T-helper 22 cell (primary cell): Measurements from ENCODE around the gene LOXL3.

ENCODE experiments used
- DNase-seq: peaks from one replicate; pipeline ENCODE4 v3.0.0-alpha.2; 2020; ENCODE audit warnings: low read depth

Gene LOXL3, protein sequence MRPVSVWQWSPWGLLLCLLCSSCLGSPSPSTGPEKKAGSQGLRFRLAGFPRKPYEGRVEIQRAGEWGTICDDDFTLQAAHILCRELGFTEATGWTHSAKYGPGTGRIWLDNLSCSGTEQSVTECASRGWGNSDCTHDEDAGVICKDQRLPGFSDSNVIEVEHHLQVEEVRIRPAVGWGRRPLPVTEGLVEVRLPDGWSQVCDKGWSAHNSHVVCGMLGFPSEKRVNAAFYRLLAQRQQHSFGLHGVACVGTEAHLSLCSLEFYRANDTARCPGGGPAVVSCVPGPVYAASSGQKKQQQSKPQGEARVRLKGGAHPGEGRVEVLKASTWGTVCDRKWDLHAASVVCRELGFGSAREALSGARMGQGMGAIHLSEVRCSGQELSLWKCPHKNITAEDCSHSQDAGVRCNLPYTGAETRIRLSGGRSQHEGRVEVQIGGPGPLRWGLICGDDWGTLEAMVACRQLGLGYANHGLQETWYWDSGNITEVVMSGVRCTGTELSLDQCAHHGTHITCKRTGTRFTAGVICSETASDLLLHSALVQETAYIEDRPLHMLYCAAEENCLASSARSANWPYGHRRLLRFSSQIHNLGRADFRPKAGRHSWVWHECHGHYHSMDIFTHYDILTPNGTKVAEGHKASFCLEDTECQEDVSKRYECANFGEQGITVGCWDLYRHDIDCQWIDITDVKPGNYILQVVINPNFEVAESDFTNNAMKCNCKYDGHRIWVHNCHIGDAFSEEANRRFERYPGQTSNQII

GRCh38 chr2:74553892-74554819, at the start of gene LOXL3, which contains the start of gene DOK1:
LOXL3 (minus strand) TSS chr2:74553942; CDS start chr2:74552634, 1,308 bp downstream.
DOK1 (plus strand) TSS chr2:74554720; CDS start chr2:74554755, 35 bp downstream.
- peak; percentile 67 for DNase-seq

- no peak for DNase-seq
These were observed 49.0 kb upstream of the LOXL3 start for GRCh38 chr2:74602586-74603281.

DNA sequence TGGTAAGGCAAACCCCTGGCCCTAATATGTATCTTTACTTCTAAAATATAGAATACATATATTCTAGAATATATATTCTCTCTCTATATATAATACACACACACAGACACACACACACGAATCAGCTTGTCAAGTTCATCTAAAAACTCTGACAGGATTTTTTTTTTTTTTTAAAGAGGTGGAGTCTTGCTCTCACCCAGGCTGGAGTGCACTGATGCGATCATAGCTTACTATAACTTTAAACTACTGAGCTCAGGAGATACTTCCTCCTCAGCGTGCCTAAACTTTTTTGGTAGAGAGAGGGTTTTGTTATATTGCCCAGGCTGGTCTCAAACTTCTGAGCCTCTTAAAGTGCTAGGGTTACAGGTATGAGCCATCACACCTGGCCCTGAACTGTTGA, 45.9 kb upstream of the LOXL3 start:
- no peak for DNase-seq

- DNase-seq, result no peak
These were observed 43.7 kb upstream of the LOXL3 start for GRCh38 chr2:74597410-74597809.

DNA sequence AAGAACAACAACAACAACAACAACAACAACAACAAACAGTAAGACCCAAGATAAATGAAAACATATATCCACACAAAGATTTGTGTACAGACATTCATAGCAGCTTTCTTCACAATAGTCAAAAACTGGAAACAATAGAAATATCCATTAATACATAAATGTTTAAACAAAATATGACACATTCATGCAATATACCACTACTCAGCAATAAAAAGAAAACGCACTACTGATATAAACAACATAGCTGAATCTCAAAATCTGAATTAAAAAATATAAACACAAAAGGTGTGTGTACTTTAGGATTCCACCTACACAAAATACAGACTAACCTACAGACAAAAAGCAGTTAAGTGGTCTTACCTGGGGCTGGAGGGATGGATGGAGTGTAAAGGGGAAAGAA, 42.8 kb upstream of the LOXL3 start:
- no peak for DNase-seq

DNA sequence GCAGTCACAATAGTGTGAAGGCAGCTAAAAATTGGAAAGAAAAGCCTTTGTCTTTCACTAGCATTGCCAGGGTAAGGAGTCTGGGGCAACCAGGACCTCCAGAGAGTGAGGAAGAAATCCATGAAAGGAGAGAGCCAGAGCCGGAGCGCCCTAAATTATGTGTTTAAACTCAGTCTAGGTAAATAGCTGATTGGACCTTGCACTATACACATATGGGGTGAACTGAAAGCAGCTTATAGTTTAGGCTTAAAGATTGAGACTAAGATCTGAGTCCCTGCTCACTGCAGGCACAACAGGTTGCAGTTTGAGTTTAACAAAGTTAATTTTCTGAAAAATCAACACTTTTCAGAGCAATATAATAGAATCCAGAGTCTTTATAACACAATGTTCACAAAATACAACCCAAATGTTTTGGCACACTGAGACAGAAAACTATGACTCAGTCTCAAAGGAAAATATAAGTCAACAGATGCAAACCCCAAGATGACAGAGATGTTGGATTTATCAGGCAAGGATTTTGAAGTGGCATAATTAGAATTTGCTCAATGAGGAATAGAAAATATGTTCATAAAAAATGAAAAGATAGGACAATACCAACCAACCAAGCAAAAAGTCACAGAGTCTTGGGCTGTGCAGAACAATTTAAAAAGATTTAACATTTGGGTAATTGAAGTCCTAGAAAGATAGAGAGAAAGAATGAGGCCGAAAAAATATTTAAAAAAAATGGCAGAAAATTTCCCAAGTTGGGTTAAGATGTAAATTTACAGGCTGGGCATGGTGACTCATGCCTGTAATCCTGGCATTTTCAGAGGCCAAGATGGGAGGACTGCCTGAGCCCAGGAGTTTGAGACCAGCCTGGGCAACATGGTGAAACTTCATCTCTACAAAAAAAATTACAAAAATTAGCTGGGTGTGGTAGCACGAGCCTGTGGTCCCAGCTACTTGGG, 40.4 kb upstream of the LOXL3 start:
- DNase-seq, result no peak

DNA sequence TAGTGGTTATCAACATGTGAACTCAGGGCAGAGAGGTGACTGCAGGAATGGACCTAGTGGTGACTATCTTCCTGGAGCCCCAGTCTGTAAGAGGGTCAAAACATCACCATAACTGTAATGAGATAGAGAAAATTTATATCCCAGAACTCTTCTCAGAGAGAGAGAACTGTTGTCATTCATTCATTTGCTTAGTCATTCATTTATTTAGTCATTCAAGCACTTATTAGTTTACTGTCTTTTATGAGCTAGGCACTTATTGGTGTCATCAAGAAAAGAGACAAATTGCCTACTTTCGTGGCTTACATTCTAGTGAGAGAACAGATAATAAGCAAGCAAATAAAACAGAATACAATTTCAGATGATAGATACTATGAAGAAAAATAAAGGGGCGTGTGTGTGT, 34.9 kb upstream of the LOXL3 start:
- DNase-seq, result no peak

DNA sequence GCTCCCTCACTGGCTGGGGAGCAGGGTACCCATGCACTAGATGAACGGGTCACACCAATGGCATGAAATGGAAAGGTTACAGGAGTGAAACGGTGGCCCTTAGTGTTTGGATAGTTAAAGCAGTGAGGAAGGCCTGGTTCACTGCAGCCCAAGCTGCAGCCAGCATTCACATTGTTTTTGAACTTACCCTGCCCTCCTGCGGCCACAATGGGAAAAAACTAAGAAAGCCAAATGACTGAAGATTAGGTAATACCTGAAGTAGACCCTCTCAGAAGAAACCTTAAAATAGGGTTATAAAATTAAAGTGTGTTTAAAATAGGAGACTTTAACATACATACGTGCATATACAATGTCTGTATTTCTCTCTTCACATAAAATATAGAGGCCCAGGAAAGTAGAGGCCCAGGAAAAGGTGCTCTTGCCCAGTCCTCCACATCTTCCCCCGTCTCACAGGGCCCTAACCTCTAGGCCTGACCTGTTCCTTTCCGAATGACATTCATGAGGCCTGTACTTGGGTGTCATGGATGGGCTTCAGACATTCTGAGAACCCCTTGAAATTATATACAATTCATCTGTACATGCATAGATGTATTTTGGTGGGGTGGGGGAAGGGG, 34.0 kb upstream of the LOXL3 start:
- peak; percentile 10 for DNase-seq

DNA sequence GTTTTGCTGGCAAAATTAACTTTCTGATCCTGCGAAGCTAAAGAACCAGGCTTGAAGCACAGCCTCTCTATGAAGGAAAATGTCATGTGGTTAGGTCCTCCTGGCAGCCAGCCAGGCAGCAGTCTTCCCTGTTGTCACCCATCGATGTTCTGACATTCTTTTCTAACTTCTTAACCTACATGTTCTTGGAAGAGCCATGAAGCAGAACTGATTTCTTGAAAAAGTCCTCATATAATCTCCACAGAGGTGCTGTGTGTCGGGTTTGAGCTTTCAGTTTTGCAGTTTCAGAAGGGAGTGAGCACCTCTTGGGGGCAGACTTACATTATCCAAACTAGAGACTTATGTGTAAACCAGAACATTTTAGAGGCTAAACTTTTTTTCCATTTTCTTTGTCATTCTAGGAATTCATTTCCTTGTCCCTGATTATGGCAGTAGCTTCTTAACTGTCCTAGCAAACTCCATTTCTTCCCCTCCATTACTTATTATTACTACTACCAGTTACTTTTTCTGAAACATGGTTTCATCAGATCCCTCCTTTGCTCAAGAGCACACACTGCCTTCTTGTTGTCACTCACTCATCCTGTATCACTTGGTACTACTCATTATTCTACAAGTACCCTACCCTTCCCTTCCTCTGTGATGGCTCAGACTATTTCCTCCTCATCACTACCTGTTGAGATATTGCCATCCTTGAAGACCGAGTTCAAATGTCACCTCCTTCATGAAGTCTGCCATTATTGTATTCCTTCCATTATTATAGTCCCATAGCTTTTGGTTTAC, 31.9 kb upstream of the LOXL3 start:
- DNase-seq, result no peak

DNA sequence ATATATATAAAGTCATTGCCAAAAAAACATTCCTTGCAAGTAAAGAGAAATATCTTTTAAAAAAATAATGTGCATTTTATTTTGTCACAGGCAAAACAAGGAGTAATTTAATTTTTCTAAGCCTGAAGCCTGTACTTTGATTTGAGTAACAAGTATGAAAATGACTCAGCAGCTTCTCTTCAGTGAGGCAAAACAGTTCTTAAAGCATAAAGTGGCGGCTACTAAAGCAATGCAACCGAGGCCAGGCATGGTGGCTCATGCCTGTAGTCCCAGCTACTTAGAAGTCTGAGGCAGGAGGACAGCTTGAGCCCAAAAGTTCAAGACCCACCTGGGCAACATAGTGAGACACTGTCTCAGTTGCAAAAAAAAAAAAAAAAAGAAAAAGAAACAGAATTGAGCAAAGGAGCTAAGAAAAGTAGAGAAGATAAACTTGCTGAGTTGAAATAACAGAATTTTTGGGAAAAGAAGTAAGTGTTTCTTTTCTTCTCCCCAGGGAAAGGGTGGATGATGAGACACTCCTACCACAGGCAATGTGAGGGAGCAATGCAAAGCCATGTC, 30.4 kb upstream of the LOXL3 start:
- DNase-seq, result no peak

DNA sequence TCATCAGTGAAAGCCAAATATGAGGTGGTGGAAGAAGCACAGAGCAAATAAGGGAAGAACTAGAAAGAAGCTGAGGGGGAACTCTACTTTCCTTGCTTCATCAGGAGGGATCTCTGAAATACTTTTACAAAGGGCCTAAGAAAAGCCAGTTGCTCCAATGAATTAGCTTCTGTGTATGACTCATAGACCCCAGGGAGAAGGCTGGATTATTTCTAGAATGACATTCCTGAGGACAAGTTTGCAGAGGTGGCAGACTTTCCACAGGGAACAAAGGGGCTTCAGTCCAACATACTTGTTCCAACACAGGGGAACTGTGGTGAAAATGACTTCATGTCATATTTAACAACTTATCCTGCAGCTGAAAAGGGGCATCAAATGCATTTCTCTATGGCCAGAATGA, 29.8 kb upstream of the LOXL3 start:
- no peak for DNase-seq

DNA sequence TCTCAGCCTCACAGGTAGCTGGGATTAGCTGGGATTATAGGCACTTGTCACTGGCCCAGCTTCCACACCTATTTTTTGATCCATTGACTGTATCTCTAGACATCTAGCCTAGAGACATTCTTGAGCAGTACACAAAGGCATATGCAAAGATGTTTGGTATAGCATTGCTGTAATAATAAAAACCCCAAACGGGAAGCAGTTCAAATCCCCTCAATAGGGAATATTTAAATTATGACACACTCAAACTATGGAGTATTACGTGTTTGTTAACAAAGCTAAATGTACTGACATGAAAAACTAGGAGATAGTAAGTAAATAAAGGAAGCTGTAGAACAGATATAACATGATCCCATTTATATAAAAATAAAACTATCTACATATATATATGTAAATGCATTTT, 28.4 kb upstream of the LOXL3 start:
- no peak for DNase-seq

DNA sequence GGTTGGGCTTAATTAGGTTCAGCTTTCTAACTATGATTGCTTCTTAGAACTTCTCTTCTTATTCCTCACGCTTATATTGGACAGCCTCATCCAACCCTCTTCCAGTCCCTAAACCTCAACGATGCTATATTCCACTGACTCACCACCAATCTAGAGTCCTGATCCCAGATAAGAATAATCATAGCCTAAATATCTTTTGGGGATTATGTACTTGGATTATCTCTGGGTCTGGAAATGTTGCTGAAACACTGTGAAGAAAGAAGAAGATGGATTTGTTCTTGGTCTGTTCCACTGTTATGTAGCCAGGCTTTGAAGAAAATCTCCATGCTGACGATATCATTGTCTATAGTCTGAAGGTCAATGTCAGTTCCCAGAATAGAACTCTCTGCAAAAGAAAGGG, 27.7 kb upstream of the LOXL3 start:
- no peak for DNase-seq

DNA sequence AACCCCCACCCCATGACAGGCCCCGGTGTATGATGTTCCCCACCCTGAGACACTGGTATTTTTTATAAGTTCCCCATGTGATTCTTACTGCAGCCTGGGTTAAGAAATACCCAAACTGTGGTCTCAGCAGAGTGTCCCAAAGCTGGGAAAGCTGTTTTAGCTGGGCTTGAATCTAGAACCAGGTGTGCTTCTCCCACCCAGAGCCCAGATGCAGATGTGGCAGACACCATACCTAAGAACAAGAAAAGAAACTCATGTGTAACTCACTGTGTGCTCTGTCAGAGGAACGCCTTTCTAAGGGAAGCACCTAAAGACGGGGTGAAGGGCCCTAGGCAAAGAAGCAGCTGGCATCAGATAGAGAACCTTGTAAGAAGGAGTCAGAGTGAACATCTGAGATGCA, 24.7 kb upstream of the LOXL3 start:
- DNase-seq, result no peak

GRCh38 chr2:74577448-74577847, 23.7 kb upstream of the LOXL3 start:
- no peak for DNase-seq

DNA sequence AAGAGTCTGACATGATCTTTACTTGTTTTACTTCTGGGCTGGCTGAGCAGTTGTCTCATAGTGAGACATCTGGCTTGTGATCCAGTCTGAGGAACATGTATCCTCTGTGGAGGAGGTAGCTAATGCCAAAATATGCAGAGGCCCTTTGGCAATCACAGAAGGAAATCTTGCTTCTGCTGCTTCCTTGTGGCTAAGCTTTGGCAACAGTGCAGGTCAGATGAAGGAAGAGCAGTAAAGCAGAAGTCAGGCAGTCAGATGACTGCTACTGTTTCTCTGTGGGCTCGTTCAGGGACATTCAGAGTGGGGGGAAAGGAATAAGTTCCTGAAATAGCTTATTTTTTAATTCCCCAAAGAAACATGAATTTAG, 23.1 kb upstream of the LOXL3 start:
- DNase-seq, result no peak

- no peak for DNase-seq
These were observed 22.6 kb upstream of the LOXL3 start for GRCh38 chr2:74576211-74576862.

GRCh38 chr2:74575320-74575719, 21.6 kb upstream of the LOXL3 start:
- no peak for DNase-seq
